Liver (tissue), 9 donors: ENCODE results near the gene PFKP. TPM values are rescaled to one million over a fixed set of nuclear protein-coding genes. Genes with fewer than 3 reads are reported as not detected.

Experiments
- DNase-seq: peaks from one replicate; pipeline ENCODE4 v3.0.0-alpha.2; 2017; ENCODE audit warnings: low spot score
- H3K27ac ChIP-seq, 2 donors: one replicate each; pipeline ENCODE4 v1.7.0; 2013; ENCODE audit warnings: inconsistent platforms in 2 of 2, low read length in 2 of 2, control low read depth in 1 of 2, low read depth in 1 of 2, mild to moderate bottlenecking in 1 of 2
- H3K27me3 ChIP-seq, 4 donors: one replicate each; pipeline versions ENCODE4 v1.6.1 to v1.7.0; 2013; ENCODE audit warnings: low read length in 3 of 4, inconsistent platforms in 1 of 4, mild to moderate bottlenecking in 1 of 4, moderate library complexity in 1 of 4; ENCODE audit not compliant: control insufficient read depth in 4 of 4, insufficient read depth in 4 of 4
- H3K36me3 ChIP-seq, 4 donors: one replicate each; pipeline versions ENCODE4 v1.6.1 to v1.7.0; 2013; ENCODE audit warnings: low read length in 3 of 4, mild to moderate bottlenecking in 3 of 4, low read depth in 1 of 4, moderate library complexity in 1 of 4; ENCODE audit not compliant: control insufficient read depth in 4 of 4, insufficient read depth in 3 of 4
- H3K4me1 ChIP-seq, 4 donors: one replicate each; pipeline versions ENCODE4 v1.6.1 to v1.7.0; 2013; ENCODE audit warnings: low read length in 3 of 4, mild to moderate bottlenecking in 3 of 4, moderate library complexity in 1 of 4; ENCODE audit not compliant: control insufficient read depth in 4 of 4, insufficient read depth in 4 of 4
- H3K4me3 ChIP-seq, 3 donors: one replicate each; pipeline versions ENCODE4 v1.6.1 to v1.7.0; 2013; ENCODE audit warnings: low read length in 3 of 3, control low read depth in 1 of 3, low read depth in 1 of 3, mild to moderate bottlenecking in 1 of 3
- H3K9ac ChIP-seq, 2 donors: one replicate each; pipeline ENCODE4 v1.7.0; 2013; ENCODE audit warnings: low read length in 2 of 2, mild to moderate bottlenecking in 2 of 2, moderate library complexity in 2 of 2, control low read depth in 1 of 2, low read depth in 1 of 2
- H3K9me3 ChIP-seq, 4 donors: one replicate each; pipeline versions ENCODE4 v1.6.1 to v1.7.0; 2013; ENCODE audit warnings: low read length in 3 of 4; ENCODE audit not compliant: control insufficient read depth in 4 of 4
- ATF3 ChIP-seq: IDR thresholded peaks from 2 replicates; pipeline ENCODE4 v1.6.1; 2016; ENCODE audit warnings: antibody characterized with exemption
- GABPA ChIP-seq, 2 donors: IDR thresholded peaks in 1 of 2; conservative IDR thresholded peaks in 1 of 2; 2 replicates each; pipeline ENCODE4 v1.6.1; 2016; ENCODE audit warnings: antibody characterized with exemption in 2 of 2, mild to moderate bottlenecking in 1 of 2, moderate library complexity in 1 of 2
- HNF4A ChIP-seq, 2 donors: conservative IDR thresholded peaks; 2 replicates each; pipeline ENCODE4 v1.6.1; 2016; ENCODE audit warnings: antibody characterized with exemption in 2 of 2, mild to moderate bottlenecking in 2 of 2
- HNF4G ChIP-seq: IDR thresholded peaks from 2 replicates; pipeline ENCODE4 v1.6.1; 2016; ENCODE audit warnings: antibody characterized with exemption
- NR2F2 ChIP-seq: IDR thresholded peaks from 2 replicates; pipeline ENCODE4 v1.6.1; 2016; ENCODE audit warnings: antibody characterized with exemption
- RAD21 ChIP-seq, 2 donors: IDR thresholded peaks; 2 replicates each; pipeline ENCODE4 v1.6.1; 2016; ENCODE audit warnings: antibody characterized with exemption in 2 of 2, mild to moderate bottlenecking in 2 of 2
- REST ChIP-seq: IDR thresholded peaks from 2 replicates; pipeline ENCODE4 v1.6.1; 2016; ENCODE audit warnings: antibody characterized with exemption, mild to moderate bottlenecking
- RXRA ChIP-seq, 2 donors: IDR thresholded peaks; 2 replicates each; pipeline ENCODE4 v1.6.1; 2017 to 2018; ENCODE audit warnings: antibody characterized with exemption in 2 of 2, mild to moderate bottlenecking in 1 of 2
- SP1 ChIP-seq: IDR thresholded peaks from 2 replicates; pipeline ENCODE4 v1.6.1; 2018; ENCODE audit warnings: antibody characterized with exemption, mild to moderate bottlenecking
- TAF1 ChIP-seq: conservative IDR thresholded peaks from 2 replicates; pipeline ENCODE4 v1.6.1; 2016; ENCODE audit warnings: antibody characterized with exemption, mild to moderate bottlenecking
- YY1 ChIP-seq: IDR thresholded peaks from 2 replicates; pipeline ENCODE4 v1.6.1; 2016; ENCODE audit warnings: antibody characterized with exemption, mild to moderate bottlenecking
- WGBS: extraction: QIAGEN DNeasy Blood & Tissue Kit; methylation state at CpG from one replicate; pipeline ENCODE4 v1.1.7; 2013; 5-methylcytosine and 5-hydroxymethylcytosine counted together
- polyA plus RNA-seq, 2 donors: library from polyadenylated mRNA; stranded (reverse) in 1 of 2; unstranded in 1 of 2; fragments of 200-250 nt in 1 of 2; fragments of >200 nt in 1 of 2; fragmentation: Nextera tagmentation in 1 of 2; extraction: Ambion mirVana in 1 of 2; gene quantifications; one replicate each; pipeline versions ENCODE4 v1.2.1 to v1.2.3, GENCODE V29; 2013 to 2015
- total RNA-seq, 2 donors: library from RNA; depleted of rRNA; stranded (reverse); fragments of >200 nt; gene quantifications; one replicate each; pipeline ENCODE4 v1.2.3, GENCODE V29; 2014
- donor health status: healthy.
- donor health status: healthy.
- donor health status: healthy.
- donor health status: healthy.
- donor health status: healthy.

The PFKP gene
- total and polyA plus RNA-seq, 4 donors = 1.1 to 5.0 (median 2.8) TPM

- TF ChIP-seq SP1 (no peak), RXRA (IDR thresholded peaks at IDR 0.05) (no peak), RAD21 (IDR thresholded peaks at IDR 0.05) (no peak), TAF1 (no peak), ATF3 (no peak), GABPA (IDR thresholded peaks at IDR 0.05 in 1 of 2, conservative IDR thresholded peaks at IDR 0.05 in 1 of 2) (no peak), HNF4G (no peak)
Observed at GRCh38 chr10:3166496-3167290, 99.3 kb downstream of the PFKP start (continued).

- 97% methylated on average over 21 of the region's 21 CpGs for WGBS
Observed at GRCh38 chr10:3167611-3168330, 100.4 kb downstream of the PFKP start.

More at GRCh38 chr10:3167611-3168330, 100.4 kb downstream of the PFKP start:
- Histone ChIP-seq H3K4me3 (no peak overlapping the region), H3K9me3 (no peaks in the 10 kb centered on the region), H3K4me1 (peaks cover 0 to 5% (median 2%) of the 10 kb centered on the region in 4 donors), H3K27me3 (no peaks in the 10 kb centered on the region), H3K9ac (no peak overlapping the region), H3K27ac (no peak overlapping the region), H3K36me3 (peaks cover 12 to 58% (median 46%) of the 10 kb centered on the region in 4 donors)
- TF ChIP-seq TAF1 = no peak
- no peak for TF ChIP-seq REST
- no peak for TF ChIP-seq RXRA (IDR thresholded peaks at IDR 0.05)
- TF ChIP-seq HNF4G = no peak
- no peak for TF ChIP-seq RAD21 (IDR thresholded peaks at IDR 0.05)
- no peak for TF ChIP-seq HNF4A (conservative IDR thresholded peaks at IDR 0.05)
- TF ChIP-seq NR2F2 = no peak
- no peak for TF ChIP-seq ATF3
- no peak for TF ChIP-seq YY1
- no peak for TF ChIP-seq SP1
- no peak for DNase-seq
